NCI-H1105 (cell line): ENCODE measurements around the gene SRRM2.

Source experiments
- DNase-seq: peaks from one replicate; lab custom pipeline; 2025; lab: John Stamatoyannopoulos, UW

Gene SRRM2

DNA sequence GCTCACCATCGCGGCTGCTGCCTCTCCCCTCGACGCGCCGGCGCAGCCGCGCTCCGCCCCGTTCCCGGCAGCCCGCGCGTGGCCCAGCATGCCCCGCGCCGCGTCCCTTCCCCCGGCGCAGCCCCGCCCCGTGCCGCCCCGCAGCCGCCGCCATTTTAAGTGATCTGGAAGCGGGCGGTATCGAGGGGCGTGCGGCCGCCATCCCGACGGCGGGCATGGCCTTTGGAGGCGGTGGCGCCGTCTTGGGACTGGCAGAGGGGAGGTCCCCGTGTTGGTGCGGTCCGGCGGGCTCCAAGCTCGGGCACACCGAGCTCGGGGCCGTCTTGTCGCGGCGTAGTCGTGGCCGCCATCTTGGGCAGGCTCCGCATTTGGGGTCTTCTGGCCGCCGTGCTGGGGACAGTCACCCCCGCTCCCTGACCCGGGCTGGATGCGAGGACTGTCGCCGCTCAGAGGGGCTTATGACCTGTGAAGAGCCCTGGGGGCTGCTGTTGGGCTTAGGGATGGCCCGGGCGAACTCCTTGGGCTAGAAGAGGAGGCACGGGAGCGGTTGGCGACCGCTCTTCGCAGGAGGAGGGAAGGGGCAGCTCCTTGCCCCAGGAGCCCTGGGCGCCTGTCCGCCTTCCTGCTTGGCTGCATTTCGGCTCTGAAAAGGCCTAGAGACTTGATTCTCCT lies 24.9 kb downstream of the SRRM2 start, which contains the start of gene ELOB:
TSS of gene ELOB (minus strand) at position 50 of the 672 bp plus-strand sequence. CDS start at position 9, 41 bp downstream.
- DNase-seq: peak; percentile 46

DNA sequence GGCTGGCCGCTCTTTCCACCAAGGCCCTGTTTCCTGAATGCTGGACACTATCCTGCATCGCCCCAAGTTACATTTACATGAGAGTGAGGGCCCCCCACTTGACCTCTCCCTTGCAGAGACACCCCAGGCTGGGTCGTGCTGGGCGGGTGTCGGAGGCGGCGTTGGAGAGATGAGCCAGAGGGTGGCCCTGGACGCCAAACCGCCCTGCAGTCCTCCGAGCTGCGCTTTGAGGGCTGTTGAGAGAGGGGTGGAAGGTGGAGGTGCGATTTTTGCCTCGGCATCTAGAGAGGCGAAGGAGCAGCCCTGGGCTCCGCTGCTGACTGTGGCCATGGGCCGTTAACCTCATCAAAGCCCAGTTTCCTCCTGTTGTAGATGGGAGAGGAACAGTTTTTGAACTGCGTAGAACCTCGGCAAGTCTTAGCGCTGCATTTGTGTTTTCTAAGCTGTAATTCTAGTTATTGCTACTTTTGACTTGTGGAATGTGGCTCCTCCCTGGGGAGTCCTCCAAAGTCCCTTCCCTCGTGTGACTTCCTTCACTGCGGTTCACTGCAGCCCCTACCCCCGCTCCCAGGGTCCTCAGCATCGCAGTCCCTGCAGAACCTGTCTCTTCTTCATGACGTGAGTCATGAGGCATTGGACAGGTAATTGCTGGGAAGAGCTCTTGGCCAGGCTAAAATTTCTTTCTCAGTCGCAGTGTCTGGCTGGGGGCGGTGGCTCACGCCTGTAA lies 25.6 kb downstream of the SRRM2 start:
- DNase-seq: no peak

DNA sequence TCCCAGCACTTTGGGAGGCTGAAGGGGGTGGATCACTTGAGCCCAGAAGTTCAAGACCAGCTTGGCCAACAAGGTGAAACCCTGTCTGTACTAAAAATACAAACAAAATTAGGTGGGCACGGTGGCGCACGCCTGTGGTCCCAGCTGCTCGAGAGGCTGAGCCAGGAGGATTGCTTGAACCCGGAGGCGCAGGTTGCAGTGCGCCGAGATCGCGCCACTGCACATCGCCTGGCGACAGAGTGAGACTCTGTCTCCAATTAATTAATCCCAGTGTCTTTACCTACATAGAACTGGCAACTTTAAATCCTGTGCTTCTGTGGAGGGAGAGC lies 26.2 kb downstream of the SRRM2 start:
- DNase-seq: no peak

DNA sequence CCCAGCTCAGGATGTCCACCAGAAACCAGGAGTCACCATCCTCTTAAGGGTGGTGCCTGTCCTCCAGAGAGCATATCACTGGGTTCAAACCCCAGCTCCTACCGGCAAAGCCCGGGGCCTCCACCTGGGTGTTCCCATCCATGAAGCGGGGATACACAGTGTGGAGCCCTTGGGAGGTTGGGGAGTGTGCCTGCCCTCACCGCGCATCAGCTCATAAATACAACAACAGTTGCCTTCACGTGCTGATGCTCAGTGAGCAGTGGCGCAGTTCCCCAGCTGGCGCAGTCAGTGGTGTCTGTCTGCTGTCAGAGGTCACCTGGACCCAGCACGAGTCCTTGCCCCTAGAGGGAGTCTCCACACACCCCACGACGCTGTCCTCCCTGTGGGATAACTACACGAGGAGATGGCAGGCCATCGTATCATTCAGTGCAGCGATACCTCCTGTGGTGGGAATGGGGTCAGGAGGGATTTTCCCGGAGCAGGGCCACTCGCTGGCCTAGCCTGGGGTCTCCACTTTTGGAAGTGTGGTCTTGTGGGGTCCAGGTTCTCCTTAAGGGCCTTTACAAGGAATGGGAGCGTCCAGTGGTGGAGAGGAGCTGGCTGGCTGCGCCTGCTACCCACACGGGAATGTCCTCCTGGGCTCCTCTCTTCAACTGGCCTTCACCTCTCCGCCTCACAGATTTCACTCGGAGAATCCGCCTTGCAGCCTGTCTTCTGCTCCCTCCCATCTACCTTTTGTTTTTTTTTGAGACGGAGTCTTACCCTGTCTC lies 26.9 kb downstream of the SRRM2 start:
- DNase-seq: no peak

GRCh38 chr16:2779978-2780898 lies 27.8 kb downstream of the SRRM2 start:
- DNase-seq: no peak

- DNase-seq: no peak
These were observed 30.3 kb downstream of the SRRM2 start for GRCh38 chr16:2782583-2783351.

- no peak for DNase-seq
These were observed 31.3 kb downstream of the SRRM2 start for GRCh38 chr16:2783581-2784357.

- DNase-seq: no peak
These were observed 32.1 kb downstream of the SRRM2 start for GRCh38 chr16:2784358-2785100.

- DNase-seq: peak; percentile 13
These were observed 32.9 kb downstream of the SRRM2 start for GRCh38 chr16:2785101-2785991.

GRCh38 chr16:2786061-2786825 lies 33.8 kb downstream of the SRRM2 start:
- DNase-seq: no peak

GRCh38 chr16:2786826-2787151 lies 34.4 kb downstream of the SRRM2 start:
- no peak for DNase-seq

DNA sequence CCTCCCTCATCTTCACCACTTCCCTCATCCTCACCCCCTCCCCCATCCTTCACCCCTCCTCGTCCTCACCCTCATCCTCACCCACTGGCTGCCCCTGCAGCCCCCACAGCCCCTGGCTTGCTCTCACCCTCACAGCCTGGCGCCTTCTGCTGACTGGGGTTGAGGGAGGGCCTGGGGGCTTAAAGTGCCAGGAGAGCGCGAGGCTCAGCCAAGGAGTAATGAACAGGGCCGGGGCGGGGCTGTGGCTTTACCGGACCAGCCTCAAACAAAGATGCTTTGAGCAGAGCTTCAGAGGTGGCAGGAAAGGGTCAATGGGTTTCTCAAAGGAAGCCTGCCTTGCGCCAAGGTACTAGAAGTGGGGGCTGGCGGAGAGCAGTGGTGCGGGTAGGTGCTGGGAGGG lies 35.0 kb downstream of the SRRM2 start, which contains the start of gene PRSS33:
TSS of gene PRSS33 (minus strand) at position 155 of the 400 bp plus-strand sequence. CDS start 1,013 bp downstream, outside the sequence.
- no peak for DNase-seq

- DNase-seq: no peak
These were observed 35.5 kb downstream of the SRRM2 start for GRCh38 chr16:2787961-2788360.

DNA sequence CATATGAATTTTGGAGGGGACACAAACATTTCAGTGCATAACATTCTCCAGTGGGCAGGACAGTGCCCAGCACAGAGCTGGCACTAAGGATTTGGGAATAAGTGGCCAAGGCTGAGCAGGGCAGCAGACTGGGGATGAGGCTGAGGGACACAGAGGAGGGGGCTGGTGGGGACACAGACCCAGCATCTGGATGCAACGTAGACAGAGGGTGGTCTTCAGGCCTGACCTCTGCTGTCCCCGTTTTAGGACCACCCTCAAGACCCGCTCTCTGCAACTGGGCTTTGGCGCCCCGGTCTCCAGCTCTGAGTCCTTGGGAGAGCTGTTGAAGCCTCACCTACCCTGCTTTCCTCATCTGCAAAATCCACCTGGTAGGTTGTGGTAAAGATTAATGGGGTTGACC lies 38.2 kb downstream of the SRRM2 start:
- no peak for DNase-seq

DNA sequence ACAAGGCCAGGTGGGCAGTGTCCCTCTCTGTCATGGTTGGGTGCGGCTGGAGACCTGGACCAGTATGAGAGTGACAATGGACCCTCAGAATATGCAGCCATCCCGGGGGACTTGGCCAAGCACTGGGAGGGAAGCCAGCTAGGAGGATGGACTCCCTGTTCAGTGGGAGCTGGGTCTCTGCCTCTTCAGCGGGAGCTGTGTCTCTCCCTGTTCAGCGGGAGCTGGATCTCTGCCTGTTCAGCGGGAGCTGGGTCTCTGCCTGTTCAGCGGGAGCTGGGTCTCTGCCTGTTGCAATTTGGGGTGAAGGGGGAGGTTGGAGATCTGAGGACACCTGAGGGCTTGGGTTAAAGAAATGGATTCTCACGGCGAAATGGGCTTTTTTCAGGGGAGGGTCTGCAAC lies 38.7 kb downstream of the SRRM2 start:
- DNase-seq: no peak

- no peak for DNase-seq
These were observed 40.5 kb downstream of the SRRM2 start for GRCh38 chr16:2792940-2793339.

DNA sequence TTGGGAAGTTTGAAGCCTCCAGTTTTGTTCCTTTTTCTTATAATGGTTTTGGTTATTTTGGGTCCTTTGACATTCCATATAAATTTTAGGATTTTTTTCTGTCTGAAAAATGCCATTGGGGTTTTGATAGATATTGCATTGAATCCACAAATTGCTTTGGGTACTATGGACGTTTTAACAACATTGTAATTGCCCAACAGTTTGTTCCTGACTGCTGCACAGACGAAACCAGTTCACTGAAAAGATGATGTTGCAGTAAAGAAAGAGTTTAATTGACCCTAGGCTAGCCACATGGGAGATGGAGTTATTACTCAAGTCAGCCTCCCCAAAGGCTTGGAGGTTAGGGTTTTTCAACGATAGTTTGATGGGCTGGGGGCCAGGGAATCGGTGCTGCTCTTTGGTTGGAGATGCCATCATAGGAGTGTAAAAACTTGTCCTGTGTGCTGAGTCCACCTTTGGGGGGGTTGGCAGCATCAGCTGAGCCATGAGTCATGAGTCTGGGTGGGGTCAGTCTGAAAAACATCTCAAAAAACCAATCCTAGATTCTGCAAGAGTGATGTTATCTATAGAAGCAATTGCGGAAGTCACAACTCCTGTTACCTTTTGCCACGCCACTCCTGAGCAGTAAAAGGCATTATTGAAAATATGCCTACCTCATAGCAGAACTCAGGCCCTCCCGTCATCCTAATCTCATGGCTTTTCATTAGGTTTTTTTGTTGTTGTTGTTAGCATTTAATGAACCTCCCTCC lies 43.1 kb downstream of the SRRM2 start:
- no peak for DNase-seq
